ENCODE data around the gene PSMA1.
"Not testable (repeated sequence)": the region's sequence is repeated elsewhere in the genome, so short reads cannot be mapped to it uniquely, and the experiment has no call there.

DNA sequence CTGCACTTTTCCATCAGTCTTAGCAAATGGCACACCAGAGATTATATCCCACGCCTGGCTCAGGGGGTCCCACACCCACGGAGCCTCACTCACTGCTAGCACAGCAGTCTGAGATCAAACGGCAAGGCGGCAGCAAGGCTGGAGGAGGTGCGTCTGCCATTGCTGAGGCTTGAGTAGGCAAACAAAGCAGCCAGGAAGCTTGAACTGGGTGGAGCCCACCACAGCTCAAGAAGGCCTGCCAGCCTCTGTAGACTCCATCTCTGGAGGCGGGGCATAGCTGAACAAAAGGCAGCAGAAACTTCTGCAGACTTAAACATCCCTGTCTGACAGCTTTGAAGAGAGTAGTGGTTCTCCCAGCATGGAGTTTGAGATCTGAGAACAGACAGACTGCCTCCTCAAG is 49.3 kb upstream of the PSMA1 start:
- not testable (repeated sequence) for TF ChIP-seq CTCF (IDR thresholded peaks at IDR 0.05); POLR2AphosphoS5 (IDR thresholded peaks at IDR 0.05); EP300 (IDR thresholded peaks at IDR 0.05; ENCODE audit: low read depth); POLR2A (IDR thresholded peaks at IDR 0.05)

Data from transverse colon (tissue), 4 donors.